GM19467 (cell line): ENCODE measurements around the gene RUNX1.

Experiments used
- ATAC-seq: cut with Tn5 transposase; IDR thresholded peaks from one replicate; pipeline ENCODE4 v1.9.1; 2021; ENCODE audit warnings: mild to moderate bottlenecking, moderate library complexity; ENCODE audit not compliant: unreplicated experiment

RUNX1 gene

GRCh38 chr21:34797921-34798535 lies 251.1 kb downstream of the RUNX1 start:
- ATAC-seq = no peak

DNA sequence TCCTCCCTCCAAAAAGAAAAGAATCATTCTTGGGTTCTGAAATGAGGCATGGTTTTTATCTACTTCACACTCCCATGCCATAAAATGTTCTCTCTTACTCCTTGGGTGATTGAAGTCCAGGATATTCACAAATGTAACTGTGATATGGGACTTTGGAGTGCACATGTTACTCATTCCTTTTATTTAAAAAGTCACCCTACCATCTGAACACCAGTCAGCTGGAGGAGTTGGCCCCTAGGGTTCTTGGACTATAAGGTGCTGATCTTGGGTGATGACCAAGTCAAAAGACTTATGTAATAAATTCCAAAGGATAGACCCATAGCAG lies 251.9 kb downstream of the RUNX1 start:
- no peak for ATAC-seq

- ATAC-seq = no peak
These were observed 252.4 kb downstream of the RUNX1 start for GRCh38 chr21:34796518-34797200.

- no peak for ATAC-seq
These were observed 253.4 kb downstream of the RUNX1 start for GRCh38 chr21:34795548-34796180.

- no peak for ATAC-seq
These were observed 253.9 kb downstream of the RUNX1 start for GRCh38 chr21:34795175-34795547.

DNA sequence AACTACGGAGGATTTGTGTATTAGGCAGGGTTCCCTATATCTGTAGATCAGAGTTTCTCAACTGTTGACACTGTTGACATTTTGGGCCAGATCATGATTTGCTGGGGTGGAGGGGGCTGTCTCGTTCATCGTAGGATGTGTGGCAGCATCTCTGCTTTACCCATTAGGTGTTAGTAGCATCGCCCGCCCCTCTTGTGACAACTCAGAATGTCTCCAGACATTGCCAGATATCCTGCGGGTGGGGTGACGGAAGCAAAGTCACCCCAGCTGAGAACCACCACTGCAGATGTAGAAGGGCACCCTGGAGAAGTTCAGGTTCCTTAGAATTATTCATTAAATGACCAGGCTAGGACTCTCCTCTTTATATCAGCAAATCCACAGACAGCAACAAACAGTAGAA lies 254.4 kb downstream of the RUNX1 start:
- no peak for ATAC-seq

DNA sequence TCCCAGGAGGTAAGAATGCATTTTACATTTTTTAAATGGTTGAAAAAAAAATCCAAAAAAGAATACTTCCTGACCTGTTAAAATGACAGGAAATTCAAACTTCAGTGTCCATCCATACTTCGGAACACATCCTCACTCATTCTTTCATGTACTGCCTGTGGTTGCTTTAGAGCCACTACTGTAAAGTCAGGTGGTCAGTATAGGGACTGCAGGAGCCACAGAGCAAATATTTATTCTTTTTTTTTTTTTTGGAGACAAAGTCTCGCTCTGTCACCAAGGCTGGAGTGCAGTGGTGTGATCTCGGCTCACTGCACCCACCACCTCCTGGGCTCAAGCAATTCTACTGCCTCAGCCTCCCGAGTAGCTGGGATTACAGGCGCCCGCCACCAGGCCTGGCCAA lies 255.6 kb downstream of the RUNX1 start:
- ATAC-seq = no peak

DNA sequence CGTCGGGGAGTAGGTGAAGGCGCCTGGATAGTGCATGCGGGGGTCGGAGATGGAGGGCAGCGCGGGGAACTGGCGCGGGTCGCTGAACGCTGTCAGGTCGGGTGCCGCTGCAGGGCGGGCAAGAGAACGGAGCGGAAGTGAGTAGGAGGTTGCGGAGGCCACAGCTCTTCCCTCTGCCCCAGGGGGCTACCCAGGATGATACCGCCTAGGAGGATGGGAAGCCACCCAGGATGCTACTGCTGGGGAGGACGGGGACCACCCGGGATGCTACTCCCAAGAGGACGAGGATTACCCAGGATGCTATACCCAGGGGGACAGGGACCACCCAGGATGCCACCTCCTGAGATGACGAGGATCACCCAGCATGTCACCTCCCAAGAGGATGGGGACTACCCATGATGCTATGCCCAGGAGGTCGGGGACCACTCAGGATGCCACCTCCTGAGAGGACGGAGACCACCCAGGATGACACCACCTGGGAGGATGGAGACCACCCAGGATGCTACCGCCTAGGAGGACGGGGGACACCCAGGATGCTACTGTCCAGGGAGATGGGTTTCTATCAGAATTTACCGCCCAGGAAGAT lies 256.5 kb downstream of the RUNX1 start:
- ATAC-seq = no peak

DNA sequence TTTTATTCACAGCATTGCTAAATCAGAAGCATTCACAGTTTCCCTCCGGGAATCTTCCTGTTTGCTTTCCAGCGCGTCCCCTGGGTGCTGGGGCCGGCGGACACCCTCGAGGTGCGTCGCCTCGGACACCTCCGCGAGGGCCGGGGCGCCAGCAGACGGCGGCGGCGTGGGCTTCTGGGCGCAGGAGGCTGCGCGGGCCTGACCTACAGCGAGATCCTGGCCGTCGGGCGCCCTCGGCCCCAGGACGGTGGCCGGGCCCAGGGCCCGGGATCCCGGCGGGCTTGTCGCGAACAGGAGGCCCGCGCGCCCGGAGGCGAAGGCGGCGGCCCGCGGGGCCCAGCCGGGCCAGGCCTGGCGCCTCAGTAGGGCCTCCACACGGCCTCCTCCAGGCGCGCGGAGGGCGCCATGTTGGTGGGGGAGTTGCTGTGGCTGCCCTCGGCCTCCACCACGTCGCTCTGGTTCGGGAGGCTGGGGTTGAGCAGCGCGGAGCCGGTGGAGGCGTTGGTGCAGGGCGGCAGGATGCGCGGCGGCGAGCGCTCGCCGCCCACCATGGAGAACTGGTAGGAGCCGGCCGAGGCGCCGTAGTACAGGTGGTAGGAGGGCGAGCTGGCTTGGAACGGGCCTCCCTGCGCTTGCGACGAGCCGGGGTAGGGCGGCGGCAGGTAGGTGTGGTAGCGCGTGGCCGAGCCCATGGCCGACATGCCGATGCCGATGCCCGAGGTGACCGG lies 257.2 kb downstream of the RUNX1 start:
- ATAC-seq = no peak

- ATAC-seq = no peak
These were observed 258.3 kb downstream of the RUNX1 start for GRCh38 chr21:34790834-34791233.

DNA sequence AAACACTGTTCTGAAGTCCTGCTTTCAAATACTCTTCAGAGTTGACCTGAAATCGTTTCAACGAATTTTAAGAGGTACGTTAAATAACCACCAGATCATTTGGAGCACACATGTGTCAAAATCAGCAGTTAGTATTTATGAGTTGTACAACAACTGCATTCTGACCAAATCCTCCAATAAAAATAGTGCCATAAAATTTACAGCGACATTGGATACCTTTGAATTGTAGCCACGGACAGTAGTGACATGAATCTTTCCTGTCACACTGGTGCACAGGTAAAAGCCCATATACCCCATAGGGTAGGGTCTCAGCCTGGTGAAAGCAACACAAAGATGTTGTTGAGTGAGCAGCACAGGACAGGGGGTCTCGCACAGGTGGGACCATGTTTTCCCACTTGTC lies 258.8 kb downstream of the RUNX1 start:
- no peak for ATAC-seq

GRCh38 chr21:34788879-34789278 lies 260.2 kb downstream of the RUNX1 start:
- ATAC-seq = no peak

DNA sequence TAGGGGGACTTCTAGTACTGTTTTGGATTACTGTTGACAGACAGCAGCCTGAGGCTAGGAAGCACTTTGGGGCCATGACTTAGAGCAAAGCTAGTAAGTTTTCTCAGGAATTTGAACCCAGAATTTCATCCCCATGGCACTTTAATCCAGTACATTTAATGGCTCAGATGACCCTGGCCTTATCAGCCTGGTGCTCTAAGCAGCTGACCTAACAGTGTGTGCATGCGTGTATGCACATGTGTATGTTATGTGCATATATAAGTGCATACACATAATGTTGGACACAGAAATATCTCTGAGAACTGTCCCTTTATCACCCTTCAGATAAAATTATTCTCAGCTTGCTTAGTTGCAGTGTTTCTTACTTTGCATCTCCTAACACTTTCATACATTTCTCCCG lies 265.3 kb downstream of the RUNX1 start:
- ATAC-seq = no peak

DNA sequence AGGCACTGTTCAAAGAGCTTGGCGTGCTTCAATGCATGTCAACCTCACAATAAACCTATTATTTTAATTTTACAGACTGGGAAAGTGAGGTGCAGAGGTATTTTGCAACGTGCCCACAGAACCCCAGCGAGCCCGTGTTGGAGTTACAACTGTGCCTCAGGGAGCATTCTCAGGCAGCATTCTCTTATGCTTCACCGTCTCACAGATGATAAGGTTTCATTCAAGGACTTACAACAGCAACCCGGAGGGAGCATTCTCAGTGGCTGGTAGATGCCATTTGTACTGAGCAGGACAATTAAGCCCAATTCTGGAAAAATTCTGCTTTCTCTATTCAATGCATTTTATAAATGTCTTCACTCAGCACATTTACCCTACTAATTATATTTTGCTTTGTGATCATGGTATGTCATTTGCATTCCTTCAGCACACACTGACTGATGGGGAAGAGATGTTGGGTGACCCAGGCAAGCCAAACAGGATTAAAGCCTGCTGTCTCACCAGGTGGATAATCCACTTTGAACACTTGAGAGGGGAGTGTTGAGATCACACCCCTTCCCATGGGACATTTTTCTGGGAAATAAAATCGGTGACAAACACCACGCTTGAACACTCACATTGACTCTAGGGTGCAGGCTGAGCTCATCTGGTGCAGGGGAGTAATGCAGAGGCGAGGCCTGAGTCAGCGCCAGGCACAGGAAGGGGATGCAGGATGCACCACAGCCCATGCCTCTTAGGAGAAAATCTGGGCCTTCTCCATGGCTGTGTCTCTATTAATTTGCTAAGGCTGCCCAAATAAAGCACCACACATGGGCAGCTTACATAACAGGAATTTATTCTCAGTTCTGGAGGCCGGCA lies 266.4 kb downstream of the RUNX1 start:
- no peak for ATAC-seq

- no peak for ATAC-seq
These were observed 267.6 kb downstream of the RUNX1 start for GRCh38 chr21:34781526-34781925.

- ATAC-seq = no peak
These were observed 269.2 kb downstream of the RUNX1 start for GRCh38 chr21:34779860-34780259.

DNA sequence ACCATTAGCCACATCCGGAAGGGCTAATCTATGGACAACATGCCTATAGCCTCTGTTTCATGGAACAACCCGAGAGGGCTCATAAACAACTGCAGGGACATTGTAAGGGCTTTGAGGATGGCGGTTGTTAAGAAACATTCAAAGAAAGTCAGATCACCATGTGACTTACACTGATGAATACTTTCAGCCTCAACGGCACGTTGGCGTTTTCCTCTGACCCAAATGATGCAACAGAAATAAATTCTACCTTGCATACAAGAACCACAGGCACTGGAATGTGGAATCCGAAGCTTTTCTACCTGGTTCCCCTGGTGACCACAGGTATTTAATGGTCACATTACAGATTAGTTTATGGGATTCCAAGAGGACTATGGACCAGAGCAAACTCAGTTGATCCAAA lies 273.3 kb downstream of the RUNX1 start:
- ATAC-seq = no peak

DNA sequence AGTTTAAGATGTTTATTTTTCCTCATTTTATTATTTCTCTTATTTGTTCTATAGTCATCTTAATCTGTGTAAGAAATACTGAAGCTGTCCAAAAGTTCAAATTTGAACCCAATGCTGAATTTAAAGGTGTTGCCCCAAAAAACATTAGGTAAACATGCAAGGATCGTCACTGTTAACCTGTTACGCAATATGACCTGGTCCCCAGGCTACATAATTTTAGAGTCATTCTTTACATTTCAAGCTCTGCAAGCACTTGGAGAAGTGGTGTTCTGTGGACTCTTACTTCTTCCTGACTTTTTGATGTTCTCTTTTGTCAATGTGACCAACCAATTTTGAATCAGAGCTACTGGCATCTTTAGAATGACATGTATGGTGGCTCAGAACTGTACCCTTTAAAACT lies 274.4 kb downstream of the RUNX1 start:
- no peak for ATAC-seq

DNA sequence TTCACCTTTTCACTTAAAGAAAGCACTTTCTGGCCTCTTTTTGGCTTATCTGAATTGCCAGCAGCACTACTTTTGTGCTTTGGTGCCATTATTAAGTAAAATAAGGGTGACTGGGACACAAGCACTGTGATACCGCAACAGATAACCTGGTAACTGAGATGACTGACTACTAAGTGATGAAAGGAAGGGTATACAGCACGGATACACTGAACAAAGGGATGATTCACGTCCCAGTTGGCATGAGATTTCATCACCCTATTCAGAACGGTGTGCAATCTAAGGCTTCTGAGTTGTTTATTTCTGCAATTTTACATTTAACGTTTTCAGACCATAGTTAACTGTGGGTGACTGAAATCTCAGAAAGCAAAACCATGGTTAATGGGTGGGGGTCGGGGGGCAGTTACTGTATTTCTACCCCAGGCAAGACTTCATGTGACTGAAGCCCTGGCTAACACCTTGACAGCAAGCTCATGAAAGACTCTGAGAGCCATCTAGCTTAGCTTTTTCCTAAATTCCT lies 277.5 kb downstream of the RUNX1 start:
- ATAC-seq = no peak

GRCh38 chr21:34770576-34770975 lies 278.5 kb downstream of the RUNX1 start:
- ATAC-seq = no peak
